Regular cardiac myocyte (primary cell): ENCODE results near the gene COL1A2. TPM values are rescaled to one million over a fixed set of nuclear protein-coding genes. Genes with fewer than 3 reads are reported as not detected.

Experiments
- total RNA-seq: library from RNA; depleted of rRNA; stranded (reverse); fragments of >200 nt; gene quantifications from 2 replicates; pipeline ENCODE4 v1.2.3, GENCODE V29; 2014

The COL1A2 gene
- 3,067 and 5,973 TPM in 2 replicates for total RNA-seq

GRCh38 chr7:94394437-94395140 lies at the start of gene COL1A2:
COL1A2 (plus strand) TSS chr7:94394895; CDS start chr7:94395032, 137 bp downstream.

Other genes starting within 250 kb of the COL1A2 start
- gene CASD1, start 114.9 kb downstream of the COL1A2 start, total RNA-seq, result 11.9 and 17.2 TPM in 2 replicates